ENCODE measurements around the gene HOXD12. TPM values are rescaled to one million over a fixed set of nuclear protein-coding genes. Genes with fewer than 3 reads are reported as not detected.
A peak's percentile ranks its signal among the peaks of the same experiment; 100 is the strongest.

Gene HOXD12
- total RNA-seq, 1 donor from 2014 or later = not detected

GRCh38 chr2:176128172-176128981 is 28.8 kb downstream of the HOXD12 start:
- no peak for TF ChIP-seq CTCF (conservative IDR thresholded peaks at IDR 0.05; ENCODE audit: low read depth, low read length)
- peak overlapping the region; percentile 63 for H3K4me3 ChIP-seq (ENCODE audit: low read depth, low read length)
- no peak for DNase-seq (ENCODE audit: low read depth)

GRCh38 chr2:176128982-176129796 is 29.6 kb downstream of the HOXD12 start, which contains the start of gene HOXD8:
Gene HOXD8, plus strand, starts transcription at chr2:176129705. Its CDS starts 662 bp downstream, at chr2:176130367.
- no peak for DNase-seq (ENCODE audit: low read depth)
- TF ChIP-seq CTCF (conservative IDR thresholded peaks at IDR 0.05; ENCODE audit: low read depth, low read length) = no peak
- H3K4me3 ChIP-seq (ENCODE audit: low read depth, low read length) = peak within 1 kb of the TSS; percentile 63

GRCh38 chr2:176129813-176130146 is 30.2 kb downstream of the HOXD12 start:
- H3K4me3 ChIP-seq (ENCODE audit: low read depth, low read length) = peak overlapping the region; percentile 63
- TF ChIP-seq CTCF (conservative IDR thresholded peaks at IDR 0.05; ENCODE audit: low read depth, low read length) = no peak
- DNase-seq (ENCODE audit: low read depth) = no peak

- no peak for DNase-seq (ENCODE audit: low read depth)
Observed at GRCh38 chr2:176130147-176130956, 30.8 kb downstream of the HOXD12 start.

GRCh38 chr2:176130957-176131847 is 31.6 kb downstream of the HOXD12 start:
- peak overlapping the region; percentile 63 for H3K4me3 ChIP-seq (ENCODE audit: low read depth, low read length)
- TF ChIP-seq CTCF (conservative IDR thresholded peaks at IDR 0.05; ENCODE audit: low read depth, low read length) = no peak
- DNase-seq (ENCODE audit: low read depth) = no peak

More at GRCh38 chr2:176130147-176130956, 30.8 kb downstream of the HOXD12 start:
- H3K4me3 ChIP-seq (ENCODE audit: low read depth, low read length) = peak overlapping the region; percentile 63
- TF ChIP-seq CTCF (conservative IDR thresholded peaks at IDR 0.05; ENCODE audit: low read depth, low read length) = no peak

GRCh38 chr2:176131848-176132158 is 32.2 kb downstream of the HOXD12 start:
- no peak for TF ChIP-seq CTCF (conservative IDR thresholded peaks at IDR 0.05; ENCODE audit: low read depth, low read length)
- DNase-seq (ENCODE audit: low read depth) = no peak
- H3K4me3 ChIP-seq (ENCODE audit: low read depth, low read length) = peak overlapping the region; percentile 63
